ENCODE results near the gene PKD1.
"Not testable (repeated sequence)": the region's sequence is repeated elsewhere in the genome, so short reads cannot be mapped to it uniquely, and the experiment has no call there.

PKD1 gene

DNA sequence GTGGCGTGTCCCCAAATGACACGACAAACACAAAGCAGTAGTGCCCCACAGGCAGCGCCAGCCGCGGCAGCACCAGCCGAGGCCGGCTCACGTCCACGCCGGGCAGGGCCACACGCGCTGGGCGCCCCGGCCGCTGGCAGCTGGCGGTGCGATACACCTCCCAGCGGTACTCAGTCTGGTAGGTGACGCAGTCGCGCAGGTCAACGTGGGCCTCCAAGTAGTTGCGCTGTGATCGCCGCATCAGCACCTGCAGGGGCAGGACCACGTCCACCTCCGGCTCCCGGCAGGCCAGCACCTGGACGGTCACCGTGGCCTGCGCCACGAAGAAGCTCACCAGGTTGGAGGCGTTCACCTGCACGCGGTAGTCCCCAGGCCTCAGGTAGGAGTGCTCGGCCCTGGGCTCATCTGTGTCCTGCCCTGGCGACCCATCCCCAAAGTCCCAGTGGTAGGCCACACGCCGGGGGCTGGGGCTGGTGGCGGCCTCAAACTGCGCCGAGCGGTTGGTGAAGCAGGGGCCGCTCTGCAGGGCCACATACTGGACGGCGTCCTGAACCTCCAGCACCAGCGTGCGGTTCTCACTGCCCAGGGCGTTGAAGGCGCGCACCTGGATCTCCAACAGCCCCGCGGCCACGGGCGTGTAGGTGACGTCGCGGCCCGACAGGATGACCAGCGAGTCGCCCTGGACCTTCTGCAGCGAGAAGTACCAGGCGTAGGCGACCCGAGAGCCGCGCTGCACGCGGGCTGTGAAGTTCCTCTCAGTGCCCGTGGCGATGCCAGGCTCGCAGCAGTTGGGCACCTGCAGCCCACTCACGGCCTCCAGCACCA is 27.0 kb downstream of the PKD1 start:
- H3K27ac ChIP-seq: not testable (repeated sequence)

DNA sequence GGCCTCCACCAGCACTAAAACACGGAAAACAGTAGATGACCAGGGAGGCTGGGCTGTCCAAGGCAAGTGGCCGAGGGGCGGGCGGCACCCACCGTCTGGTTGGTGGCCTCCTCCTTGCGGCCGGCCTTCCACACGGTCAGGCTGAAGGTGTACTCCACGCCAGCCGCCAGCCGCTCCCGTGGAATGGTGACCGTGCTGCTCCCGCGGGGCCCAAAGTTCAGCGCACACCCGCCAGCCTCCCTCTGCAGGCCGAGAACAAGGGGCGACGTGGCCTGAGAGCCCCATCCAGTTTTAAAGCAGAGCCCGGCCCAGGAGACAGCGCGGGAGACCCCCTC is 27.9 kb downstream of the PKD1 start:
- H3K27ac ChIP-seq: not testable (repeated sequence)

DNA sequence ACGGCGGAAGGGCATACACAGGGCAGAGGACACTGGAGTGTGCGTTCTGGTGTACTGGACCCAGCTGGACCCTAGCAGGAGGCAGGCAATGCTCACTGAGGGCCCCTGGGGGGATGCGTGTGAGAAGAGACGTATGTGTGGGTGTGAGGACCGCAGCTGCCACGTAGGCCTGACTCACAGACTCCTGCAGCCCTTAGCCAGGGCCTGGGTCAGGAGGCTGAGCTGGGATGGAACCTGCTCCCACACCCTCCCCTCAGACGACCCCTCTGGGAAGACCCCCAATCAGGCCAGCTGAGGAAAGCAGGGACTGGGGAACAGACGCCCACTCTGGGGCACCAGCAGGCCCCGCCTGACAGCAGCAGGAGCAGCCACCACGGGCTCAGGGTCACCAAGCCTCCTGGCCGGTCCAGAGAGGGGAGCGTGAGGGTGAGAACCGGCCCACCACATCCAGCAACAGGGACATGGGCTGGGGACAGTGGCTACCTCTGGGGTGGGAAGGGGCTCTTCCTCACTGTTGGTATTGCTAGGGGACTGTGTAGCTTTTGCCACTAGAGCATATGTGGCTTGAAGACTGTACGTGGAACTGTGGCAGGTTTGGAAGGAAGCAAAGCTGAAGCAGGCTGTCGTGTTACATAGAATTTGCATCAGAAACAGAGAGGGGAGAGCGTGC is 28.4 kb downstream of the PKD1 start:
- not testable (repeated sequence) for H3K27ac ChIP-seq

DNA sequence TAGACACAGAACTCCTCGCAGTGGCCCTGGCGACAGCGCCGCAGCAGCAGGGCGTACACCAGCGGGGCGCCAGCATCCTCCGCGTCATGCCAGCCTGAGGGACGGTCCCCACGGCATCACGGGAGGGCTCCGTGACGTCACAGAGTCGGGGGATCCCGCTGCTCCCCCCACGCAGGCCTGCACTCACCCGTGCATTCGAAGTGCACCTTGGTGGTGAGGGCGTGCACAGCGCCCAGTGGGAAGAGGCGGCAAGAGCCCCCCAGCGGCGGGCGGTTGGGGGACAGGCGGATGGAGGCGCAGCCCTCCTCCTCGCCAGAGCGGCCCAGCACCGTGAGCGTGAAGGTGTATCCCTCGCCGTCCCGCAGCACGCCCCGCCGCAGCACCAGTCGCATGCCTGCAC is 29.5 kb downstream of the PKD1 start:
- H3K27ac ChIP-seq: not testable (repeated sequence)

DNA sequence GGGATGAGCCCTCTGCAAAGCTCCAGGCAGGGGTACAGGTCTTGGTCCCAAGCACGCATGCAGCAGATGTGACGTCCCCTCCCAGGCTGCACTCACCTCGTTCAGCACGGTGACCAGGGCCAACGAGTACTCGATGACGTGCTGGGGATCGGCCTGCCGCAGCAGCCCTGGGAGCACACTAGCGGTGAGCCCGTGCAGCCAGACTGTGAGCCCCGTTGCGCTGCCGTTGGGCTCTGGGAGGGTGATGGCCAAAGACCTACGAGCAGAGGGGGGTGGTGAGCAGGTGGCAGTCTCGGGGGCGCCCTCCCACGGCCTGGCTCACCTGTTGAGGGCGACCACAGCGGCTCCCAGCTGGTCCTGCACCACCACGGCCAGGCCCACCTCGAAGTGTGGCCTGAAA is 29.9 kb downstream of the PKD1 start:
- not testable (repeated sequence) for H3K27ac ChIP-seq

DNA sequence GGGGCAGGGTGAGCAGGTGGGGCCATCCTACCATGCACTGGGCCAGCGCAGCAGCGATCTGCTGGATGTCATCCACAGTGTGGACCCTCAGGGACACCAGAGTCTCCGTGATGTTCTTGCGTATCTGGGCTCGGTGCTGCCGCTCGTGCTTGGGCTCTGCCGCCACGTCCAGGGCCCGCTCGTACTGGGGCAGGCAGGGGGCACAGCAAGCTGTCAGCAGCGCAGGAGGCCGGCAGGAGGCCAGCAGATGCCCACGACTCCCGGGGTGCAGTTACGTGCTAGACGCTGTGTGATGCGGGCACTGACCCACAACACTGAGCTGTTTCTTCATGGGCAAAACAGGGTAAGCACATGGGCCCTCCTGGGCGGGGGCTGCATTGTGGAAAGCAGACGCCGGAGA is 30.4 kb downstream of the PKD1 start:
- not testable (repeated sequence) for H3K27ac ChIP-seq

DNA sequence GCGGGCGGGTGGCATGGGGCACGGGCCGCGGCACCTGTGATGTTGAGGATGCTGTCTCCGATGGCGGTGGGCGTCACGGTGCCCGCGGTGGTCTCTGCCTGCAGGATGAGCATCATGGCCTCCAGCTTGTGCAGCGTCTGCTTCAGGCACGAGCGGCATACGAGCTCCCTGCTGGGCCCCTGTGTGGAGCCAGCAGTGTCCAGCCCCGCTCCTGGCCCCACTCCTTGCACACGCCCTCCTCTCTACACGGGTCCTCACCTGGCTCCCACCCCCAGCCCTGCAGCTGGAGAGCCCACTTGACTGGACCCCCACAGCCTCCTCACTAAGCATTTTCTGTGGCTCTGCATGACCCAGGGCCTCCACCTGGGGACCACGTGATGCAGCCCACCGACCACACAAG is 31.2 kb downstream of the PKD1 start:
- H3K27ac ChIP-seq: not testable (repeated sequence)

DNA sequence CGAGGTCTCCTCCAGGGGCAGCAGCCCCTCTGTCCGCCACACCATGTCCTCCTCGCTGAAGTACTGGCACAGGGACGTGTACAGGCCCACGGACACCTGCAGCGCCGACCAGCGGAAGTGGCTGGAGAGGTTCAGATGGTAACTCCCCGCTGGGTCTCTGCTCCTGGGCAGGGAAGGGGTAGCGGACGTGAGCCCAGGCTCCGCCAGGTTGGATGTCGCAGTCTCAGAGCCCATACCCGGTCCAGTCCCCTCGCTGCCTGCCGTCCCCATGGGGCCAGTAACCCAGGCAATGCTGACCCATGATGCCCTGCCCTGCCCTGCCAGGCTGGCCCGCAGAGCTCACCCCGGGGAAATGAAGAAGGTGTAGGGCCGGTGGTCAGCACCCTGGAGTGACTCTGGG is 33.2 kb downstream of the PKD1 start:
- no peak for TF ChIP-seq ZFX (IDR thresholded peaks at IDR 0.05)
- TF ChIP-seq, protein P1, sequence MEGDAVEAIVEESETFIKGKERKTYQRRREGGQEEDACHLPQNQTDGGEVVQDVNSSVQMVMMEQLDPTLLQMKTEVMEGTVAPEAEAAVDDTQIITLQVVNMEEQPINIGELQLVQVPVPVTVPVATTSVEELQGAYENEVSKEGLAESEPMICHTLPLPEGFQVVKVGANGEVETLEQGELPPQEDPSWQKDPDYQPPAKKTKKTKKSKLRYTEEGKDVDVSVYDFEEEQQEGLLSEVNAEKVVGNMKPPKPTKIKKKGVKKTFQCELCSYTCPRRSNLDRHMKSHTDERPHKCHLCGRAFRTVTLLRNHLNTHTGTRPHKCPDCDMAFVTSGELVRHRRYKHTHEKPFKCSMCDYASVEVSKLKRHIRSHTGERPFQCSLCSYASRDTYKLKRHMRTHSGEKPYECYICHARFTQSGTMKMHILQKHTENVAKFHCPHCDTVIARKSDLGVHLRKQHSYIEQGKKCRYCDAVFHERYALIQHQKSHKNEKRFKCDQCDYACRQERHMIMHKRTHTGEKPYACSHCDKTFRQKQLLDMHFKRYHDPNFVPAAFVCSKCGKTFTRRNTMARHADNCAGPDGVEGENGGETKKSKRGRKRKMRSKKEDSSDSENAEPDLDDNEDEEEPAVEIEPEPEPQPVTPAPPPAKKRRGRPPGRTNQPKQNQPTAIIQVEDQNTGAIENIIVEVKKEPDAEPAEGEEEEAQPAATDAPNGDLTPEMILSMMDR (conservative IDR thresholded peaks at IDR 0.05): no peak

DNA sequence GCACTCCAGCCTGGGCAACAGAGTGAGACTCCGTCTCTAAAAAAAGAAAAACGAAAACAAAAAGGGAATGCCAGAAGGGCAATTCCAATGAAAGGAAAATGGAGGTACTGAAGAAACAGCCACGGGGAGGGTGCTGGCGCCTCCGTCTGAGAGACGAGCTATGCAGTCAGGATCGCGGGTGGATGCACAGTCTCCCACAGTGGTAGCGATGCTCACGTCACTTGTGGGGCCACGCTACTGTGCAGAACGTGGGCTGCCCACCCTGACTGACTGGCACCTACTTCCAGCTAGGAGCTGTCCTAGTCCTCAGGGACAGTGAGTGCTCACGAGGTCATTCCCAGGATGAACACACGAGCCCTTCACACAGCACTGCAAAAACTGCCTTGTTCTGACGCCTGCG is 34.1 kb downstream of the PKD1 start:
- not testable (repeated sequence) for H3K27ac ChIP-seq

More for the DNA sequence above, 33.2 kb downstream of the PKD1 start:
- H3K27ac ChIP-seq: no peak overlapping the region

DNA sequence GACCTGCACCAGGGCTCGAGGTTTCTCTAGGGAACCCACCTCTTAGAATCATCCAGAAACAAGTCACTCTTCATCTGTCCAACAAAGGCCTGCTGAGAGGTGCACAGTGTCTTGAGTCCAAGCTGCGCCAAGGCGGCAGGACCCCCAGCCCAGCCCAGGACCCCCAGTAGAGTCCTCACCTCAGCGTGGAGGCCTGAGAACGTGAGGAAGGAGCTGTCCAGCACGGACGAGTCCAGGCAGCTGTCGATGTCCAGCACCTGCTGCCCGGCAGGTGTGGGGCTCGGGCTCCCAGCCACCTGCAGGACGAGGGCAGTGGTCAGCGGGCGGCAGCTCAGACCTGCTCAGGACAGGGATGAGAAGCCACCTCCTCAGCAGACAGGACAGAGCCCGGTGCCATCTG is 38.0 kb downstream of the PKD1 start:
- not testable (repeated sequence) for H3K27ac ChIP-seq

DNA sequence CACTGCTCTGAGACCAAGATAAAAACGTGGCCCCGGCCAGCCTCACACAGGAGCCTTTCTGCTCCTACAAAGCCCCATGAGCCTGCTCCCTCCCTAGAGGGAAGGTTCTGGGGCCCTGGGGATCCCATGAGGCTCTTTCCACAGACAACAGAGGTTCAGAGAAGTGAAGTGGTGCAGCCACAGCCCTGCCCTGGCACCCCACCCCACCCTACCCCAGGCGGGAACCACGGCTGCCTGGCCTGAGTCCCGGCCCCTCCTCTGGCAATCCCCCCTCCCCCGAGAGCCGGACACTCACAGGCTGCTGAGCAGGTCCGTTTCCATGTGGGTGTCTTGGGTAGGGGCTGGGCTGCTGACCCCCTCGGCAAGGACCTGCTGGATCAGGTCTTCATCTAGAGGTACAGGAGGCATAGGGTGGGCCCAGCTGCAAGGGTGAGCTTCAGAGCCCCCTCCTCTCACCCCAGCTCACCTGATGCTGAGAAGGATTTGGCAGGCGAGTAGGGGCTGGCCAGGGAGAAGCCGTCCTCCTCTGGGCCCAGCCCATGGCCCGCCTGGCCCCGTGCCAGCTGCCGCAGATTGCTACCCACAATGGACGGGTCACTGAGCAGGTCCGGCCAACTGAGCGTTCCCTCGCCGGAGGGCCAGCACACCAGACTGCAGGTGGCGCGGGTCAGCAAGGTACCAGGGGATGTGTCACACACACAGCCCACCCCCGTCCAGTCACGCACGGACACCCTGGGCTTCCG is 38.7 kb downstream of the PKD1 start:
- TF ChIP-seq ZFX (IDR thresholded peaks at IDR 0.05): no peak
- TF ChIP-seq, protein P1 (conservative IDR thresholded peaks at IDR 0.05): no peak
- H3K27ac ChIP-seq: no peak overlapping the region

DNA sequence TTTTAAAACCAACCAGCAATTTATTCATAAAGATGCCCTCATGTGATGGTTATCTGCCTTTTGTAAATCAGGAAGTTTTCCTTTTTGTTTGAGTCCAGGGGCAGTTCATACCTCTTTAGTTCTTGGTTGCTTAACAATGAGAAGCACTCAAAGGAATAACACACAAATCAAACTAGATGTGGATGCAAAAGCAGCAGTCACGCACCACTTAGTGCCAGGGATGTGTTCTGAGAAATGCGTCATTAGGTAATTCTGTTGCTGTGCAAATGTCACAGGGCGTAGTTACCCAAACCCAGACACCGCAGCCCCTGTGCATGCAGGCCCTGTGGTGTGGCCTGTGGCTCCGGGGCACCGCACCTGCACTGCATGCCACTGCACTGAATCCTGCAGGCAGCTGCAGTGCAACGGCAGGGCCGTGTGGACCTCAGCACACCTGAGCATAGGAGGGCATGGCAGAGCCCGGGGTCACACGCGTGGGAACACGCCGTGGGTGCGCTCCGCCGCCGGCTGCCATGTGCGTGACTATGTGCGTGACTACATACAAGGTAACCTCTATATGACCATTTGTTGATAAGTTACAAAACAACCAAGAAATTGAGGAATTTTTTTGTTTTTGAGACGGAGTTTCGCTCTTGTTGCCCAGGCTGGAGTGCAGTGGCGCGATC is 39.6 kb downstream of the PKD1 start:
- no peak overlapping the region for H3K27ac ChIP-seq
- TF ChIP-seq ZFX (IDR thresholded peaks at IDR 0.05): no peak
- TF ChIP-seq, protein P1 (conservative IDR thresholded peaks at IDR 0.05): no peak

Measured in C4-2B (cell line).